Tibial nerve (tissue), 4 donors: ENCODE results near the gene MIER1. TPM values are rescaled to one million over a fixed set of nuclear protein-coding genes. Genes with fewer than 3 reads are reported as not detected.

Source experiments
- DNase-seq, 2 donors: peaks; one replicate each; pipeline ENCODE4 v3.0.0-alpha.2; 2019; ENCODE audit warnings: low spot score in 2 of 2
- H3K27ac ChIP-seq, 4 donors: fragments of 200-600 bp; sonication (generic) in 3 of 4; one replicate each; pipeline ENCODE4 v1.5.1; 2017 to 2019; ENCODE audit warnings: mild to moderate bottlenecking in 1 of 4
- H3K27me3 ChIP-seq, 2 donors: fragments of 200-600 bp; sonication (generic) in 1 of 2; one replicate each; pipeline versions ENCODE4 v1.5.1 to v1.6.0; 2017 to 2019
- H3K36me3 ChIP-seq, 3 donors: fragments of 200-600 bp; sonication (generic); one replicate each; pipeline ENCODE4 v1.5.1; 2018 to 2019
- H3K4me1 ChIP-seq, 4 donors: fragments of 200-600 bp; sonication (generic) in 3 of 4; one replicate each; pipeline ENCODE4 v1.5.1; 2017 to 2019
- H3K4me3 ChIP-seq, 4 donors: fragments of 200-600 bp; sonication (generic) in 3 of 4; one replicate each; pipeline ENCODE4 v1.5.1; 2017 to 2019; ENCODE audit warnings: mild to moderate bottlenecking in 1 of 4, moderate library complexity in 1 of 4
- H3K9me3 ChIP-seq, 4 donors: fragments of 200-600 bp; sonication (generic) in 3 of 4; one replicate each; pipeline ENCODE4 v1.5.1; 2017 to 2019
- EP300 ChIP-seq, 2 donors: sonication (generic); formaldehyde crosslinking; IDR thresholded peaks; one replicate each; pipeline ENCODE4 v1.6.1; 2017; ENCODE audit warnings: antibody characterized with exemption in 2 of 2, mild to moderate bottlenecking in 1 of 2
- POLR2A ChIP-seq, 2 donors: fragments of 450-650 bp; IDR thresholded peaks; one replicate each; pipeline ENCODE4 v1.6.1; 2017; ENCODE audit warnings: antibody characterized with exemption in 2 of 2, mild to moderate bottlenecking in 2 of 2, moderate library complexity in 2 of 2
- WGBS, 2 donors: methylation state at CpG; one replicate each; pipeline ENCODE4 v1.1.5; 2018; 5-methylcytosine and 5-hydroxymethylcytosine counted together
- total RNA-seq, 4 donors: library from RNA; depleted of rRNA; stranded (reverse); fragments of >200 nt; gene quantifications; one replicate each; pipeline ENCODE4 v1.1.0, GENCODE V29; 2016
- TF ChIP-seq, protein P1 (sequence below), 5 experiments: fragments of 200-600 bp in 3 of 5; fragments of 450-650 bp in 2 of 5; sonication (generic) in 3 of 5; IDR thresholded peaks; one replicate each; pipeline ENCODE4 v1.5.1; 2016 to 2019; ENCODE audit warnings: antibody characterized with exemption in 5 of 5, mild to moderate bottlenecking in 3 of 5, moderate library complexity in 2 of 5

The MIER1 gene
- total RNA-seq, 4 donors from 2014 or later, result 25.5 to 43.5 (median 40.1) TPM

- 88 to 89% methylated on average over 7 of the region's 7 CpGs for WGBS, 2 donors
- peaks cover 0 to 31% (median 0%) of the 10 kb centered on the region in 3 donors for H3K36me3 ChIP-seq
- peak in 1 of 2 donors; percentile 59 for DNase-seq
- TF ChIP-seq POLR2A (IDR thresholded peaks at IDR 0.05) (no peak), EP300 (IDR thresholded peaks at IDR 0.05) (peak in 1 of 2 donors; percentile 28)
- no peak overlapping the region for H3K4me3 ChIP-seq
- peaks cover 0 to 56% (median 3%) of the 10 kb centered on the region in 4 donors for H3K4me1 ChIP-seq
- H3K9me3 ChIP-seq, result no peaks in the 10 kb centered on the region
- H3K27me3 ChIP-seq, result no peaks in the 10 kb centered on the region
- H3K27ac ChIP-seq, result peak overlapping the region in 3 of 4 donors; percentile 11 to 83 (median 61)
Measured at GRCh38 chr1:66944330-66945274, 19.8 kb downstream of the MIER1 start.

DNA sequence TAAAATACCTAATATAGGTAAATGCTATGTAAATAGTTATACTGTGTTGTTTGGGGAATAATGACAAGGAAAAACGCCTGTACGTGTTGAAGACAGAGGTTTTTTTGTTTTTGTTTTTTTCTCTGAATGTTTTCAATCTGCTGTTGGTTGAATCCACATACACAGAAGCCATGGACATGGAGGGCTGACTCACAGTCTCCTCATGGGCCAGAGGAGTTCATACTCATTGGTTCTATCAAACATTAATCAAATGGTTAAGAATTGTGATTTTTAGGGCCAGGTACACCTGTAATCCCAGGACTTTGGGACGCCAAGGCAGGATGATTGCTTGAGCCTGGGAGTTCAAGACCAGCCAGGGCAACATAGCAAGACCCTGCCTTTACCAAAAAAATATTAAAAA lies 20.5 kb downstream of the MIER1 start:
- peaks cover 0 to 49% (median 3%) of the 10 kb centered on the region in 4 donors for H3K4me1 ChIP-seq
- 73 to 74% methylated on average over 3 of the region's 3 CpGs for WGBS, 2 donors

GRCh38 chr1:66947267-66947666 lies 22.5 kb downstream of the MIER1 start:
- no peak for TF ChIP-seq EP300 (IDR thresholded peaks at IDR 0.05)
- no peak for TF ChIP-seq POLR2A (IDR thresholded peaks at IDR 0.05)
- TF ChIP-seq, protein P1, sequence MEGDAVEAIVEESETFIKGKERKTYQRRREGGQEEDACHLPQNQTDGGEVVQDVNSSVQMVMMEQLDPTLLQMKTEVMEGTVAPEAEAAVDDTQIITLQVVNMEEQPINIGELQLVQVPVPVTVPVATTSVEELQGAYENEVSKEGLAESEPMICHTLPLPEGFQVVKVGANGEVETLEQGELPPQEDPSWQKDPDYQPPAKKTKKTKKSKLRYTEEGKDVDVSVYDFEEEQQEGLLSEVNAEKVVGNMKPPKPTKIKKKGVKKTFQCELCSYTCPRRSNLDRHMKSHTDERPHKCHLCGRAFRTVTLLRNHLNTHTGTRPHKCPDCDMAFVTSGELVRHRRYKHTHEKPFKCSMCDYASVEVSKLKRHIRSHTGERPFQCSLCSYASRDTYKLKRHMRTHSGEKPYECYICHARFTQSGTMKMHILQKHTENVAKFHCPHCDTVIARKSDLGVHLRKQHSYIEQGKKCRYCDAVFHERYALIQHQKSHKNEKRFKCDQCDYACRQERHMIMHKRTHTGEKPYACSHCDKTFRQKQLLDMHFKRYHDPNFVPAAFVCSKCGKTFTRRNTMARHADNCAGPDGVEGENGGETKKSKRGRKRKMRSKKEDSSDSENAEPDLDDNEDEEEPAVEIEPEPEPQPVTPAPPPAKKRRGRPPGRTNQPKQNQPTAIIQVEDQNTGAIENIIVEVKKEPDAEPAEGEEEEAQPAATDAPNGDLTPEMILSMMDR (IDR thresholded peaks at IDR 0.05), result no peak
- no peak for DNase-seq
- Histone ChIP-seq H3K27me3 (no peaks in the 10 kb centered on the region), H3K27ac (no peak overlapping the region), H3K9me3 (no peaks in the 10 kb centered on the region), H3K36me3 (peaks cover 0 to 49% (median 0%) of the 10 kb centered on the region in 3 donors), H3K4me3 (no peak overlapping the region), H3K4me1 (peaks cover 0 to 37% (median 3%) of the 10 kb centered on the region in 4 donors)
- 87 to 92% methylated on average over 1 of the region's 1 CpG for WGBS, 2 donors

More for the DNA sequence above, 20.5 kb downstream of the MIER1 start:
- no peaks in the 10 kb centered on the region for H3K27me3 ChIP-seq
- H3K9me3 ChIP-seq, result no peaks in the 10 kb centered on the region
- H3K4me3 ChIP-seq, result no peak overlapping the region
- TF ChIP-seq EP300 (IDR thresholded peaks at IDR 0.05), result no peak
- TF ChIP-seq, protein P1 (IDR thresholded peaks at IDR 0.05), result no peak
- no peak for TF ChIP-seq POLR2A (IDR thresholded peaks at IDR 0.05)
- no peak for DNase-seq
- H3K36me3 ChIP-seq, result peaks cover 0 to 35% (median 0%) of the 10 kb centered on the region in 3 donors
- H3K27ac ChIP-seq, result peak overlapping the region in 2 of 4 donors; percentile 61 to 83

DNA sequence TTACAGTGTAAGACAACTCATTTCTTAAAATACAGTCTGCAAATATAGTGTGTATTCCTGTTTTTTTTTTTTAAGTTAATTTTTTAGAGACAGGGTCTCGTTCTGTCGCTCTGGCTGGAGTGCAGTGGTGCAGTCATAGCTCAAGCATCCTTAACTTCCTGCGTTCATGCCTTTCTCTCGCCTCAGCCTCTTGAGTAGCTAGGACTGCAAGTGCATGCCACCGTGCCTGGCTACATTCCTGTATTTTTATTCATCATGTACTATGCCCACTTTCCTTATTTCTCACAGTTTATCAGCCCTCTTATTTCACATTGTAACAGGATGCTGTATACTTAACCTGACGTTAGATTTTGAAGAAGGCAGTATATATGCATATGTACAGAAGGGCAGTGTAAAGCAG lies 26.7 kb downstream of the MIER1 start:
- TF ChIP-seq, protein P1 (IDR thresholded peaks at IDR 0.05), result no peak
- no peak for TF ChIP-seq POLR2A (IDR thresholded peaks at IDR 0.05)
- TF ChIP-seq EP300 (IDR thresholded peaks at IDR 0.05), result no peak
- Histone ChIP-seq H3K4me3 (no peak overlapping the region), H3K4me1 (peaks cover 0 to 13% (median 0%) of the 10 kb centered on the region in 4 donors), H3K27ac (no peak overlapping the region), H3K27me3 (no peaks in the 10 kb centered on the region), H3K9me3 (no peaks in the 10 kb centered on the region), H3K36me3 (peaks cover 0 to 77% (median 0%) of the 10 kb centered on the region in 3 donors)
- 94 to 96% methylated on average over 6 of the region's 6 CpGs for WGBS, 2 donors
- no peak for DNase-seq

DNA sequence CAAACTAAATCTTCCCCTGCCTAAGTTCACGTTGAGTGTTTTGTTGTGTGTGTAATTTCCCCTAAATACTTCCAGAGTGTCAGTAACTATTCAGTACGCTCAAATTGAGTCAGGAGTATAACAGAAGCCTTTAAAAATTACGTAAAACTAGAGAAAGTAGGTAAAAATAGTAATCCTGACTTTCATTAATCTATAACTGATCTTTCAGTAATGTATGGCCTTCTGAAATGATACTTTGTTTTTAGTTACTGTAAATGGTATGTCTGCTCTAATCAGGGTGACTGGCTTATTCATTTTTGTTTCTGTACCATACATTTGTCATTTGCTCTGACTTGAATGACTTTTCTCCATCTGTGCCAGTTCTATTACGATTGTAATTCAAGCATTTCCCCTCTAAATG lies 29.4 kb downstream of the MIER1 start:
- TF ChIP-seq, protein P1 (IDR thresholded peaks at IDR 0.05), result no peak
- TF ChIP-seq EP300 (IDR thresholded peaks at IDR 0.05), result no peak
- TF ChIP-seq POLR2A (IDR thresholded peaks at IDR 0.05), result no peak
- Histone ChIP-seq H3K27me3 (no peaks in the 10 kb centered on the region), H3K36me3 (peaks cover 0 to 68% (median 0%) of the 10 kb centered on the region in 3 donors), H3K4me3 (no peak overlapping the region), H3K9me3 (no peaks in the 10 kb centered on the region), H3K27ac (no peak overlapping the region), H3K4me1 (no peaks in the 10 kb centered on the region)
- DNase-seq, result no peak
- 82% methylated on average over 4 of the region's 4 CpGs for WGBS, 2 donors
